RPMI7951 (cell line): ENCODE measurements around the gene SGIP1. TPM values are rescaled to one million over a fixed set of nuclear protein-coding genes. Genes with fewer than 3 reads are reported as not detected.
A peak's percentile ranks its signal among the peaks of the same experiment; 100 is the strongest.
"Not testable (repeated sequence)": the region's sequence is repeated elsewhere in the genome, so short reads cannot be mapped to it uniquely, and the experiment has no call there.

ENCODE experiments used
- DNase-seq: peaks from one replicate; pipeline ENCODE4 v3.0.0-alpha.2; 2012; ENCODE audit warnings: low read depth
- total RNA-seq: library from RNA; depleted of rRNA; stranded (reverse); fragments of >200 nt; shearing (Covaris generic); gene quantifications from 2 replicates; pipeline ENCODE4 v1.2.3, GENCODE V29; 2014; rRNA removed

The SGIP1 gene
- total RNA-seq, 1 experiment from 2014 or later, result under 0.01 TPM

- DNase-seq, result no peak
Observed at GRCh38 chr1:66768965-66769364, 235.0 kb downstream of the SGIP1 start.

GRCh38 chr1:66769512-66770229 lies 235.7 kb downstream of the SGIP1 start:
- peak; percentile 56 for DNase-seq

GRCh38 chr1:66770240-66770639 lies 236.3 kb downstream of the SGIP1 start:
- no peak for DNase-seq

- no peak for DNase-seq
Observed at GRCh38 chr1:66770694-66771093, 236.7 kb downstream of the SGIP1 start.

- no peak for DNase-seq
Observed at GRCh38 chr1:66773227-66773626, 239.3 kb downstream of the SGIP1 start.

- DNase-seq, result no peak
Observed at GRCh38 chr1:66774438-66774837, 240.5 kb downstream of the SGIP1 start.

GRCh38 chr1:66775646-66776045 lies 241.7 kb downstream of the SGIP1 start:
- no peak for DNase-seq

- DNase-seq, result peak; percentile 11
Observed at GRCh38 chr1:66777831-66778230, 243.9 kb downstream of the SGIP1 start.

- peak; percentile 15 for DNase-seq
Observed at GRCh38 chr1:66778266-66778665, 244.3 kb downstream of the SGIP1 start.

GRCh38 chr1:66778969-66779368 lies 245.0 kb downstream of the SGIP1 start:
- DNase-seq, result peak; percentile 28

- no peak for DNase-seq
Observed at GRCh38 chr1:66779475-66780078, 245.6 kb downstream of the SGIP1 start.

- DNase-seq, result not testable (repeated sequence)
Observed at GRCh38 chr1:66785800-66786199, 251.8 kb downstream of the SGIP1 start.

- DNase-seq, result no peak
Observed at GRCh38 chr1:66787641-66788040, 253.7 kb downstream of the SGIP1 start.

GRCh38 chr1:66788231-66788939 lies 254.4 kb downstream of the SGIP1 start:
- no peak for DNase-seq

- DNase-seq, result no peak
Observed at GRCh38 chr1:66791621-66792610, 258.0 kb downstream of the SGIP1 start.

- not testable (repeated sequence) for DNase-seq
Observed at GRCh38 chr1:66795839-66796238, 261.9 kb downstream of the SGIP1 start.

Other genes starting within 250 kb of the SGIP1 start
- not detected in 2 replicates for gene DYNLT5, start 218.3 kb downstream of the SGIP1 start, total RNA-seq